HG02642 (cell line): Measurements from ENCODE around the gene OPALIN.

Source experiments
- ATAC-seq: cut with Tn5 transposase; IDR thresholded peaks from one replicate; pipeline ENCODE4 v1.9.1; 2021; ENCODE audit warnings: mild to moderate bottlenecking; ENCODE audit not compliant: unreplicated experiment, poor library complexity

The OPALIN gene

DNA sequence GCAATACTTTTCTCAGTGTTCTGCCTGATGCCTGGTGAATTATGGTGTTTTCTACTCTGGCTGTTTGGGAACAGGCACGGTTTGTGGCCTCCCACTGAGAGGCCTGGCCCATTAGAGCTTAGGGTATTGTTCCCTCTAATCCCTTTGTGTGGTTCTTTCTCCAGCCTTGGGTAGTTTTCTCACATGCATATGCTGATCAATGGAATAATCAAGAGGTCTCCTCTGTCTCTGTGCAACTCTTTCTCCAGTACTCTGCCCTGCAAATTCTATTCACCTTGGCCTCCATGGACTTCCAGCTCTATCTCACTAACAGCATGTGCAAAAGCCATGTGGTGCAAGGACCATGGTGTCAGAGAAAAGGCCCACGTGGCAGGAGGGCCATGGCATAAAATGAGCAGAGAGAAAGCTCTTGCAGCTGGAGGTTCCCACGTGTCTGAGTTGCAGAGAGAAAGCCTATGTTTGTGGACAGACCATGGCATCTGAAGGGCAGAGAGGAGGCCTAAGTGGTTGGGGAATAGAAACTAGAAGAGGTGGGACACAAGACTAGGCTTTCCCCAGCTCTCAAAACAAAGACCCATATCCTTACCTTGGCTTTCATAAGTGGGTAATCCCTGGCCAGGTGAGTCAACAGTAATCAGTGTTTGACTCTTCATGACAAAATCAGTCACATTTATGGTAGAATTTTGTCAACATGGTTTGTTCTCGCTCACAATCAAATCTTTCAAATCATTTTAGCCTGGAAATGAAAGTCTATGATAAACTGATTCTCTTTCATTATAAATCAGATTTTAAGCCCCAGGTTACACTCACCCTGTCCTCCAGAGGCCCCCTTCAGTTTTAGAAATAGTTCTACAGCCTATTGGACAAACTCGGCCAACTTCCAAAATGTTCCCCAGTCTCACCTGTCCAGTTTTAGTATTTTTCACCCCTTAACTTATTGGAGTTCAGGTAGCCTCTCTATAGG is 17.3 kb downstream of the OPALIN start:
- ATAC-seq, result no peak

DNA sequence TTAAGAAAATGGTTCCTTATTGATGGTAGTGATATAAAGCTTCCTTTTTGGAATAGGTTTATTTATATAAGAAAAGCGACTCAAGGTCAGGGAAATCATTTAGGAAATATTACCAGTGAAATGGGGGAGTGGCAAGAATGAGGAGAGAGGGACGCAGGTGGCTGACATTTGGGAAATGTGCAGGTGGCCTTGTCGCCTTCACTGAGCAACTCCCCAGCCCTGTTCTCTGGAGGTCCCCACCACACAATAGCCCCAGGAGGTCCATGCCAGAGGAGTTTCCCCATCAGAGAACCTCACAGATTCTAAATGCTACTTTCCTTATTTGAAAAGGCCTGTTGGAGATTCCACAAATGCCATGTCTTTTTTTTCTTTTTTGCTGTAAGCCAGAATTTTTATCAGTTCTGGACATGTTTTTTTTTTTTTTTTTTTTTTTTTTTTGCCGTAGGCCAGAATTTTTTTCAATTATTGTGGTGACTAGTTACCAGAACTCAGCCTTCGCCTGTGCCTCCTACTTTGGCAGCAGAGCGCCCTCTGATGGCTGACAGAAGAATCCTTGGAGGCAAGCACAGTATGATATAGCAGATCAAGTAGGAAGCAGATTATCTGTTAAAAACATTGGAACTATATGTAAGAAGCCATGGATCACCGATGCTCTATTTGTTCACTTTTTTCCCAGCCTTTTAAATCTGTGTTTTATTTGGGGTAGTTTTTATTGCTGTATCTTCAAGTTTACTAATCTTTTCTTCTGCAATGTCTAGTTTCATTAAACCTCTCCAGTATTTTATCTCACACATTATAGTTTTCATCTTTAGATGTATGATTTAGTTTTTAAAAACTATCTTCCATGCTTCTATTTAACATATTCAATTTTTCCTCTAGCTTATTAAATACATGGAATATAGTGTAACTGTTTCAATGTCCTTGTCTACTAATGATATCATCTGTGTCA is 18.6 kb downstream of the OPALIN start:
- ATAC-seq, result no peak

DNA sequence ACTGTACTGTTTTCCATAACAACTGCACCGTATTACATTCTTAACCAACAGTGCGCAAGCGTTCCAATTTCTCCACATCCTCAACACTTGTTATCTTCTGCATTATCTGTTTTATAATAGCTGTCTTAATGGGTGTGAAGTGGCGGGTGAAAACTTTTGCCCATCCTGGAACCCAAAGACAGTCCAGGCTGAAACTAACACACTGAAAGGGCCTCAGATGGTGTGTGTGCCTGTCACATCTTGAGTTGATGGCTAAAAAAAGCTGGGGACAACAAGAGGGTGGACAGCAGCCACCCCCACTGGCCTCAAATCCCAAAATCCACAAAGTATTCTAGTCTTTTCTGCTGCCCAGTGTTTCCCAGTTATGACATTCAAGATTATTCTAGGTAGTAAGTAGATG is 19.4 kb downstream of the OPALIN start:
- no peak for ATAC-seq

DNA sequence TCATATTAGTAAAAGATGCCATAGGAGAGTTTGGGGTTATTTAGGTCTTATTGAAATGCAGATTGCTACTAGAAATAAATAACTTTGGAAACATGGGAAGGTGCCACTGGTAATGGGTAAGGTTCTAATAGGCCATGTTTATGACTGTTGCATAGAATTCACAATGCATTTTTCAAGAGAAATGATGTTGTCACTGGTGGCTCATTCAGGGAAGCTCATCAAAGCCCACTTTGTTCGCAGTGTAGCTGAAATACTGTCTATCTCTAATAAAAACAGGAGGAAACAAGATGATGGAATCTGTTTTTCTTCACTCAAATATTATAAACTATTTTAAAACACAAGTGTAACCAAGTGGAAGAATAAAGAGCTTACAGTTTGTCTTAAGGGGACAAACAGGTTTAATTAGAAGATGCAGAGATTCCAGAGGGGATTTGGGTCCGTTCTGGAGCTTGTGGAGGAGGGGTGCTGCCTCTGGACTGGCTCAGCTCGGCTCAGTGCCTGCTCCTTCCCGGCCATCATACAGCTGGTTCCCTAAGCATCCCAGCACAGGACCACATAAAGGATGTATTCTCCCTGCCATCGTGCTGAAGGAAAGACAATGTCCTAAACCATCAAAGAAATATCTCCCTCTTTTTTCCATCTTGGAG is 20.4 kb downstream of the OPALIN start:
- ATAC-seq, result no peak

DNA sequence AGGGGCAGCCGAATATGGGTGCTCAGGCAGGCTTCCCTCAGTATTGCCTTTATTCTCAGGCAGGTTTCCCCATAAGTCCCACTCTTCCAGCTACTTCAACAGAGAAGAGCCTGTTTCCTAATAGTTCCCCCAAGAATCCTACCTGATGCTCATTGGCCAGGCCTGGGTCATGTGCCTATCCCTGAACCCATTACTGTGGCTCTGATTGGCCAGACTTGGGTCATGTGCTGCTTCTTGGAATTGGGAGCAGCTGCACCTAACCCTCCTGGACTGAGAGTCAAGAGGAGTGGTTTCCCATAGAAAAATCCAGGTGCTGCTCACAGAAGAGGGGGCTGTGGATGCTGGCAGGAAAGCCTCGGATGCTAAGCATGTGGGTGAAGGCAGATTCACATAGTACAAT is 21.7 kb downstream of the OPALIN start:
- ATAC-seq, result no peak

DNA sequence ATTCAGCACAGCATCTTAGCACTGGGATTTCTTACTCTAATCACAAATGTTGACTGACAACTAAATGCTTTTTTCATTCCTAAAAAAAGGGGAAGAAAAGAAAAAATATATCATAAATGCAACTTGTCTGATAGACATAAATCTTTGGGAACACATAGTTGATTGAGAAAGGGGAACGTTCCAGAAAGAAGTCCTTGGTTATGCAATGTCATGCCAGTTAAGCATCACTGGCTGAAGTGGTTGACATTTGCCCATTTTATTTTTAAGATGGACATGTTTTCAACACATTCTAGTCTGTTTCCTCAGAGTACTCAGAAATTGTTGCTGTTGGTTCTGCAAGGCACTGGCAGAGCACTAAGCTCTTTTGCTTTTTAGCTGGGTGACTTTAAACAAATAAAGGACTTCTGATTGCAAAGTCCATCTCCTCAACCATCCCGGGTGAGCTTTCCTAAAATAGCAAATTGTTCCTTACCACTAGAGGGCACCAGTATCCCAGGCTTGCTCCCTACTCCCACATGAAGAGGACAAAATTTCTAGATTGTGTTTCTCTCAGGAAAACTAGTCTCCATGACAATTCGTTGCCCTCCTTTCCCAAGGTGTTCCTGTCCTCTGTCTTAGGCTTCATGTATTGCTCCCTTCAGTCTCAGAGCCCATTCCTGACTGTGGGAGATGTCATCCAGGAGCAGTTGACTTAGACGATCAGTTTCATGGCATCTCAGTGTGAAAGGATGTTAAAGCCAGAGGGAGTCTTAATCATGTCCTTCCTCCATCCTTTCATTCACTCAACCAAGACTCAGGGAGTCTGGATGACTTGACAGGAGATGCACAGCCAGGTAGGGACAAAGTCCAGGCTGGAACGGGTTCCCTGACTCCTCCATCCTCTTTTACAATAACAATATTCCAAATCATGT is 23.9 kb downstream of the OPALIN start:
- no peak for ATAC-seq

DNA sequence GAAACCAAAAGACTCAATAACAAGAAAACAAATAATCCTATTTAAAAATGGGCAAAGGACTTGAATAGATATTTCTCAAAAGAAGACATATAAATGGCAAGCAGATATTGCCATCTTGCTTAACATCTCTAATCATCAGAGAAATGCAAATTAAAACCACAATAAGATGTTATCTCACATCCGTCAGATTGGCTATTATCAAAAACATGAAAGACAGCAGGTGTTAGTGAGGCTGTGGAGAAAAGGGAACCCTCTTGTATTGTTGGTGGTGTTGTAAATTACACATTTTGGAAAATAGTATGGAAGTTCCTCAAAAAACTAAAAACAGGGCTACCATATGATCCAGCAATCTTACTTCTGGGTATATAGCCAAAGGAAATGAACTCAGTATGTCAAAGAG is 25.7 kb downstream of the OPALIN start:
- no peak for ATAC-seq

DNA sequence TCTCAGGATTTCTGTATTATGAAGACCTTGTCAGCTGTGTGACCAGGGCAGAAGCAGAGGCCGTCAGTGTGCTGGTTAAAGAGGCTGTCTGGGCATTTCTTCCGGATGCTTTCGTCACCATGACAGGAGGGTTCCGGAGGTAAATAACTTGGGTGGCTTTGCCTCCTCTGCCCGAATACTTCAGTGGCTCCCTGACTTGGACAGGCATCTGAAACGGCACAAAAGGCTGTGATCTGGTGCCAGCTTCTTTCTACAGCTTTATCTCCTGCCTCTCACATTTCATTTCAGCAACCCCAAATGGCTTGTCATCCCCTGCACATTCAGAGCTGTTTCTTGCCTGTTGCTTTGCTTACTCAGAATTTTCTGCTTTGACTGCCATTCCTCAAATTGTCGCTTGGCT is 31.3 kb downstream of the OPALIN start:
- no peak for ATAC-seq

DNA sequence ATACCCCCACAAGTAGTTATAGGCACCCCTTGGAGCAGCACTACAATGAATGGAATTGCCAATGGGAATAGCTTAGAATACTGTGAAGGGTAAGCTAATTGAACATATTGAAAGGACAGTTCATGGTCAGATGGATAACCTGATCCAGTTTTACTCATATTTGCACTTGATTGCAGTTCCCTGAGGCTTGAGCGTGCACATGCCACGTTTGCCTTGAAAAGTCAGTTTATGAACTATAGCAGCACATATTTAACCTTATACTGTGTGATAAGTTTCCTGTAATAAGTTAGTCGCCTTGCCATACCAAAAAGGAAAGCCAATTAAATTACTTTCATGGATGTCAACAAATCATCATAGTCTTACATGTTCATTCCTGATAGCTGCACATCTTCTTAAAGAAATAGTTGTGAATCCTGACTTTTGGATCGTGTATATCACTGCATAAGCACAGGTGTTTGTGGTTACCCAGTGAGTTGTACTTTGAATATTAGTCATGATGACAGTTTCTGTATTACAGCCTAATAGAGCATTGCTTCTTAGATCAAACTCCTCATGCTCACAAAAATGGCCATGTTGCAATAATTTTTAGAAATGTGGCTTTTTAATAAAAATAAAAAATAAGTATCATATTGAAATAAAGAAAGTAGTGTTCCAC is 33.0 kb downstream of the OPALIN start:
- ATAC-seq, result peak; percentile 93

DNA sequence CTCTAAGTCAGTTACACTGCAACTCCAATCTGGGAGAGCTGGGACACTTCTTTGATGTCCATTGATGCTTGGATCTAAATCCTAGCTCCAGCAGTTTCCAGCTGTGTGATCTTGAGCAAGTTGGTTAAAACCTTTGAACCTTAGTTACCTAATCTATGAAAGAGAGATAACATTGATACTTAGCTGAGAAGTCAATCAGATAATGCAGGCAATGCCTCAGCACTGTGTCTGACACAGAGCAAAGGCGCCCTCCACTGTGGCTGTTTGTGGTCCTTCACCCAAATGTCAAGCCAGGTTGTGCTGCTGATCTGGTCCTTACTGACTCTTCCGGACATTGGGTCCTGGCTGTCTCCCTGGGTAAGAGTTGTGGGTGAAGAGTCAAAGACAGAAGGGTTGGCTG is 34.4 kb downstream of the OPALIN start:
- ATAC-seq, result no peak

DNA sequence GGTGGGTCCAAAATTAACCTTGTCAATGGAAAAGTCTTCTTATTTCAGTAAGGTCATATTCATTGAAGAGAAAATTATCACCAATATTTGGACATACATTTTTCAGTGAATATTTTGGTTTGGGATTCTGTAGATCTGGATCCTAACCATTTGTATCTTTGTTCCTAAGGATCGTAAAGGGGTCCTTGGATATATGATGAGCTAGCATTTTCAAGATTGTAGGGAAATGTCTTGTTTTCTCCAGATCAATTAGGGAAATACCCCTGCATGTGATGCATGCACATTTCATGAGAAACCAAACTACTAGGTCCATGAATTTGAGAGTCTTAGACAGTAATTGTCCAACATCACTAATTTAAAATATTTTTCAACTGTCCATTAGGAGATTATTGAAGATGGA is 36.5 kb downstream of the OPALIN start:
- no peak for ATAC-seq

DNA sequence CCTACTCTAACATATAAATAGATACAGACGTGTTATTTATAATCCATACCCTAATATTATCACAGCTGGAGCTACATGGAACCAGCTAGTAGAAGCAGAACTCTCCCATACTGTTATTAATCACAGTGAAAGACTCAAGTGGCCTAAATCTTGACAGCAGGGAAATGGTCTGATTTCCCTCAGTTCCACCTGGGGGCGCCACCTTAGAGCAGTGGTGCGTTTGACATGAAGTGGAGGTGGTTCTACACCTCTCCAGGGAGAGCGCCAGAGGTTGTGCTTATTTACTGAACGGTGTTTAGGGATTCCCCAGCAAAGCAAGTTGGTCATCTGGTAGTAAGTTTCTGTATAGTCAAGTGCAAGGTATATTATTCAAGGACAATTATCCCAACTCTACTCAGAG is 37.0 kb downstream of the OPALIN start:
- no peak for ATAC-seq

DNA sequence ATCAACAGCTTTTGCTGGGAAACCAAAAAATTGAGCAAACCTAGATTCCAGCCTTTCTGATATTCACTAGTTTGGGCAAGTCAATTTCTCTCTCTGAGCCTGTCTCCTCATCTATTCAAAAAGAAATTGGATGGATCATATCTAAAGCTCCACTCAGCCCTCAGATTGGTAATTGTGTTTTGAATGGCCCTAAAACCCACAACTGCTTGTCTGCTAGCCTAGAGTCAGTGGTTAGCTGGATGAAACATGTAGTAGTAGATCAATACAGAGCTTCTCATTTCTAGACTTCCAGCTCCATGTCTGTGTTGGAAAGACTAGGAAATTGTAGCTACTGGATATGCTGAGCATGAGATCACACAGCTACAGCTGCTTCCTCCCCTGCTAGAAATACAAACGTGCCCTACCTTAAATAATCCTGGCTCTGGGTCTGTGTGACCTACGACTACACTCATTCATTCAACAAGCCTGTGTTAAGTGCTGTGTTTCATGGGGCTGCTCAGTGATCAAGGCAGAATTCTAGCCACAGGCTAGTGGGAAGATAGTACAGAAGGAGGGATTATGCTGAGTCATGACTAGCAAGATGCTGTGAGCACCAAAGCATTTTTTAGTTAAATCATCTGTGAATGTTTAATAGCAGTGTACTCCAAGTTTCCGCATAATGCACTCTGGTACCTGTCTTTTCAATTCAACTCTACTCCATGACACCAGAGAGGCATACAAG is 38.9 kb downstream of the OPALIN start:
- ATAC-seq, result no peak

DNA sequence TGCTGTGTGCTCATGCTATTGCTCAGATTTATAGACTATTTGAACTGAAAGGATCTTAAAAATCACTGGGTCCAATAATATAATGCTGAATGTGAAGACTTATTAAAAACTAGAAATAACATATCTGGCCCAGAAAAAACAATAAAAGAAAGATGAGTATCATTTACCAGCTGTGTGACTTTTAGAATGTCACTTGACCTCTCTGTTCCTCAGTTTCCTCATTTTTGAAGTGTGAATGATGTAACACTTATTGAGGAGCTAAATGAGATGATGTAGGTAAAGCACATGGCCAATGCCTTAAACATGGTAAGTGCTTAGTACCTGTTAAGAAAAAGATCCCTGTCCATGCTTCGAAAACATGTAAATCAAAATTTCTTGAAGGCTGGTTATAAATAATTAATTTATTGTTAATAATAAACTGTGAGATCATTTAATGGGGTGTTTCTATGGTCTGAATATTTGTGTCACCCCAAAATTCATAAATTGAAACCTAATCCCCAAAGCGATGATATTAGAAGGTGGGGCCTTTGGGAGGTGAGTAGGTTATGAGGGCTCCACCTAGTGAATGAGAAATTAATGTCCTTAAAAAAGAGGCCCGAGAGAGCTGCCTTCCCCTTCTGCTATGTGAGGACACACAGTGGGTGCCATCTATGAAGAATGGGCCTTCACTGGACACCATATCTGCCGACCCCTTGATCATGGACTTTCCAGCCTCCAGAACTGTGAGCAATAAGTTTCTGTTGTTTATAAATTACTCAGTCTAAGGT is 41.6 kb downstream of the OPALIN start:
- ATAC-seq, result no peak

DNA sequence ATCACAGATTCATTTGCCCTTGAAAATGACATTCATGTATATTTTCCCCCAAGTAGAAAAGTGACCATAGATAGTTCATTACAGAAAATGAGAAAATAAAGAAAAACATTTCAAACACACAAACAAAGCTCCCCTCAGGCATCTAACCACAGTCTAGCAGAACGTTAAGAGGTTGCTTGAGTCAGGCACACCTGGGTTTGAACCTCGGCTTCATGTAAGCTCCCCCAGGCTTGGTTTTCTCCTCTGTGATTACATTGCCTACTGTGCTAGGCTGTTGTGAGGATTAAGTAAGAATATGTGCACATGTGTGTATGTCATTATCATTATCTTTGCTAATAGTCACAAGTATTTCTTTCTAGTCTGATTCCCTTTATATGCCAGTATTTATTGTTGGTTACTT is 45.5 kb downstream of the OPALIN start:
- ATAC-seq, result no peak

DNA sequence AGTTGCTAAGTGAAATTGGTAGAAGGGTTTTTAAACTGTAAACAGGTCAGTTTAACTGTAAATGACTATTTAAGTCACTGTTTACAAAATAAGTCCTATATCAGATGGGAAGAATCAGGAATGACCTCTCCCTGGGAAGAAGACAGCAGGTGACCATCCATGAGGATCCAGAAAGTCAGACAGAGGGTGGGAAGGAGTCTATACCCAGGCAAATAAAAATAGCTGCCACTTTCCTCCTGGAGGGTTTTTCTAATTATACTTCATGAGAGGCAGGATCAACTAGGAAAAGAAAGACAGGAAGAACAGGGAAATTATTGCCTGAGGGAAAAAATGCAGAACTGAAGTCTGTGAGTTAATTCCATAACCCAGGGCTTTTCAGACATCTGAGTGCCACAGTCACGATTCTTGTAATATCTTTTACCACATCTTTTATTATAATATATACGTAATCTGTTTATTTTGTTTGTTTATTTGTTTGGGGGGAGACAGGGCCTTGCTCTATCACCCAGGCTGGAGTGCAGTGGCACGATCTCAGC is 47.6 kb downstream of the OPALIN start:
- no peak for ATAC-seq

DNA sequence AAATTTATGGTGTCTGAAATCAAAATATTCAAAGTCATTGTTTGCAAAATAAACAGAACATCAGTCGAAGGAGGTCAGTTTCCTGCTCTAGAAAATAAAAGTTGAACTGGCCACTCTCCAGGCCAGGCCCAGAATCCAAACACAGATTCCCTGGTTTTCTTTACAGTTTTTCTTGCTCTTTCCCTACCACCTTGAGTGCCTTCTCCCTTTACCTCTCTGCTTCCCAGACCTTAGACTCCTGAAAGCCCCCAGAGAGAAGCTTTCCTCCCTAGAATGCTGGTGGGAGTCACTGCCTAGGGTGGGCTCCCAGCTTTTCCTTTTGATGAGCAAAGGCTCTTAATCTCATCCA is 48.5 kb downstream of the OPALIN start:
- no peak for ATAC-seq
